Measurements from ENCODE around the gene TMCC2.
A peak's percentile ranks its signal among the peaks of the same experiment; 100 is the strongest.

Gene TMCC2

DNA sequence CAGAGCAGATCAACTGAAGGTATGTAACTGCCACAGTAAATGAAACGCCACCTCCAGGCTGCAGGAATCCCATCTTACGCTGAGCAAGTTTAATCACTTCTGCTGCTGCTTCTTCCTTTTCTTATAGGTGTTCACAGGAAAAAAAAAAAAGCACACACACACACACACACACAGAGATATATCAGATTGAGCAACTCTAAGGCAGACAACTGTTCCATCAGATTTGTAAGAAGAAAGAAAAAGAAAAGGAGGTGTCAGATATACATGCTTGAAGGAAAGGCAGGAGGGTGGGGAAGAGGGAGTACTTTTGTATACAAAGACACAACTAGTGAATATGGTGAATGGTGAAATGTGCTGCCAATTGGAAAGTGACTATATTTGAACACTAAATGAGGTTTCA is 44.8 kb upstream of the TMCC2 start:
- TF ChIP-seq OSR1 (CRISPR knock-in tag; IDR thresholded peaks at IDR 0.05) (no peak), ZNF565 (CRISPR knock-in tag; conservative IDR thresholded peaks at IDR 0.05; ENCODE audit: low read depth) (no peak), BACH2 (CRISPR knock-in tag; IDR thresholded peaks at IDR 0.05; ENCODE audit: borderline replicate concordance) (no peak), ESRRG (CRISPR knock-in tag; IDR thresholded peaks at IDR 0.05) (no peak), SNAI2 (CRISPR knock-in tag; IDR thresholded peaks at IDR 0.05) (no peak), GLIS3 (CRISPR knock-in tag; IDR thresholded peaks at IDR 0.05) (no peak), ZFP30 (CRISPR knock-in tag; IDR thresholded peaks at IDR 0.05) (no peak), TOX (CRISPR knock-in tag; IDR thresholded peaks at IDR 0.05; ENCODE audit: borderline replicate concordance) (no peak), ZC3H10 (CRISPR knock-in tag; IDR thresholded peaks at IDR 0.05) (no peak), ZNF8 (CRISPR knock-in tag; IDR thresholded peaks at IDR 0.05) (no peak)
- TF ChIP-seq, protein P1, sequence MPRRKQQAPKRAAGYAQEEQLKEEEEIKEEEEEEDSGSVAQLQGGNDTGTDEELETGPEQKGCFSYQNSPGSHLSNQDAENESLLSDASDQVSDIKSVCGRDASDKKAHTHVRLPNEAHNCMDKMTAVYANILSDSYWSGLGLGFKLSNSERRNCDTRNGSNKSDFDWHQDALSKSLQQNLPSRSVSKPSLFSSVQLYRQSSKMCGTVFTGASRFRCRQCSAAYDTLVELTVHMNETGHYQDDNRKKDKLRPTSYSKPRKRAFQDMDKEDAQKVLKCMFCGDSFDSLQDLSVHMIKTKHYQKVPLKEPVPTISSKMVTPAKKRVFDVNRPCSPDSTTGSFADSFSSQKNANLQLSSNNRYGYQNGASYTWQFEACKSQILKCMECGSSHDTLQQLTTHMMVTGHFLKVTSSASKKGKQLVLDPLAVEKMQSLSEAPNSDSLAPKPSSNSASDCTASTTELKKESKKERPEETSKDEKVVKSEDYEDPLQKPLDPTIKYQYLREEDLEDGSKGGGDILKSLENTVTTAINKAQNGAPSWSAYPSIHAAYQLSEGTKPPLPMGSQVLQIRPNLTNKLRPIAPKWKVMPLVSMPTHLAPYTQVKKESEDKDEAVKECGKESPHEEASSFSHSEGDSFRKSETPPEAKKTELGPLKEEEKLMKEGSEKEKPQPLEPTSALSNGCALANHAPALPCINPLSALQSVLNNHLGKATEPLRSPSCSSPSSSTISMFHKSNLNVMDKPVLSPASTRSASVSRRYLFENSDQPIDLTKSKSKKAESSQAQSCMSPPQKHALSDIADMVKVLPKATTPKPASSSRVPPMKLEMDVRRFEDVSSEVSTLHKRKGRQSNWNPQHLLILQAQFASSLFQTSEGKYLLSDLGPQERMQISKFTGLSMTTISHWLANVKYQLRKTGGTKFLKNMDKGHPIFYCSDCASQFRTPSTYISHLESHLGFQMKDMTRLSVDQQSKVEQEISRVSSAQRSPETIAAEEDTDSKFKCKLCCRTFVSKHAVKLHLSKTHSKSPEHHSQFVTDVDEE (CRISPR knock-in tag; IDR thresholded peaks at IDR 0.05), result no peak
- TF ChIP-seq, protein P2, sequence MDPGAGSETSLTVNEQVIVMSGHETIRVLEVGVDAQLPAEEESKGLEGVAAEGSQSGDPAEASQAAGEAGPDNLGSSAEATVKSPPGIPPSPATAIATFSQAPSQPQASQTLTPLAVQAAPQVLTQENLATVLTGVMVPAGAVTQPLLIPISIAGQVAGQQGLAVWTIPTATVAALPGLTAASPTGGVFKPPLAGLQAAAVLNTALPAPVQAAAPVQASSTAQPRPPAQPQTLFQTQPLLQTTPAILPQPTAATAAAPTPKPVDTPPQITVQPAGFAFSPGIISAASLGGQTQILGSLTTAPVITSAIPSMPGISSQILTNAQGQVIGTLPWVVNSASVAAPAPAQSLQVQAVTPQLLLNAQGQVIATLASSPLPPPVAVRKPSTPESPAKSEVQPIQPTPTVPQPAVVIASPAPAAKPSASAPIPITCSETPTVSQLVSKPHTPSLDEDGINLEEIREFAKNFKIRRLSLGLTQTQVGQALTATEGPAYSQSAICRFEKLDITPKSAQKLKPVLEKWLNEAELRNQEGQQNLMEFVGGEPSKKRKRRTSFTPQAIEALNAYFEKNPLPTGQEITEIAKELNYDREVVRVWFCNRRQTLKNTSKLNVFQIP (CRISPR knock-in tag; IDR thresholded peaks at IDR 0.05; ENCODE audit: borderline replicate concordance, low read depth), result no peak
- ATAC-seq, result no peak

GRCh38 chr1:205183676-205184335 is 43.9 kb upstream of the TMCC2 start:
- ATAC-seq, result peak; percentile 30
- TF ChIP-seq OSR1 (CRISPR knock-in tag; IDR thresholded peaks at IDR 0.05), result no peak
- TF ChIP-seq TOX (CRISPR knock-in tag; IDR thresholded peaks at IDR 0.05; ENCODE audit: borderline replicate concordance), result no peak
- no peak for TF ChIP-seq RARB (CRISPR knock-in tag; IDR thresholded peaks at IDR 0.05)
- TF ChIP-seq ZFP30 (CRISPR knock-in tag; IDR thresholded peaks at IDR 0.05), result no peak
- no peak for TF ChIP-seq CREB5 (CRISPR knock-in tag; IDR thresholded peaks at IDR 0.05; ENCODE audit: low read depth)
- no peak for TF ChIP-seq PPARA (CRISPR knock-in tag; IDR thresholded peaks at IDR 0.05; ENCODE audit: borderline replicate concordance)
- TF ChIP-seq, protein P2 (CRISPR knock-in tag; IDR thresholded peaks at IDR 0.05; ENCODE audit: borderline replicate concordance, low read depth), result no peak
- TF ChIP-seq ESRRG (CRISPR knock-in tag; IDR thresholded peaks at IDR 0.05), result no peak
- no peak for TF ChIP-seq ZFP3 (CRISPR knock-in tag; IDR thresholded peaks at IDR 0.05)
- no peak for TF ChIP-seq BACH2 (CRISPR knock-in tag; IDR thresholded peaks at IDR 0.05; ENCODE audit: borderline replicate concordance)
- no peak for TF ChIP-seq ZNF565 (CRISPR knock-in tag; conservative IDR thresholded peaks at IDR 0.05; ENCODE audit: low read depth)
- no peak for TF ChIP-seq CSRNP3 (CRISPR knock-in tag; IDR thresholded peaks at IDR 0.05)
- TF ChIP-seq, protein P1 (CRISPR knock-in tag; IDR thresholded peaks at IDR 0.05), result no peak
- TF ChIP-seq ZNF70 (CRISPR knock-in tag; IDR thresholded peaks at IDR 0.05), result no peak
- no peak for TF ChIP-seq SNAI2 (CRISPR knock-in tag; IDR thresholded peaks at IDR 0.05)
